Measurements from ENCODE around the gene AK5. TPM values are rescaled to one million over a fixed set of nuclear protein-coding genes. Genes with fewer than 3 reads are reported as not detected.

The AK5 gene
- total and polyA plus RNA-seq, 2 of the 13 experiments (the other 11 are each of a cell fraction or from before 2014, with no cell fraction given): not detected

DNA sequence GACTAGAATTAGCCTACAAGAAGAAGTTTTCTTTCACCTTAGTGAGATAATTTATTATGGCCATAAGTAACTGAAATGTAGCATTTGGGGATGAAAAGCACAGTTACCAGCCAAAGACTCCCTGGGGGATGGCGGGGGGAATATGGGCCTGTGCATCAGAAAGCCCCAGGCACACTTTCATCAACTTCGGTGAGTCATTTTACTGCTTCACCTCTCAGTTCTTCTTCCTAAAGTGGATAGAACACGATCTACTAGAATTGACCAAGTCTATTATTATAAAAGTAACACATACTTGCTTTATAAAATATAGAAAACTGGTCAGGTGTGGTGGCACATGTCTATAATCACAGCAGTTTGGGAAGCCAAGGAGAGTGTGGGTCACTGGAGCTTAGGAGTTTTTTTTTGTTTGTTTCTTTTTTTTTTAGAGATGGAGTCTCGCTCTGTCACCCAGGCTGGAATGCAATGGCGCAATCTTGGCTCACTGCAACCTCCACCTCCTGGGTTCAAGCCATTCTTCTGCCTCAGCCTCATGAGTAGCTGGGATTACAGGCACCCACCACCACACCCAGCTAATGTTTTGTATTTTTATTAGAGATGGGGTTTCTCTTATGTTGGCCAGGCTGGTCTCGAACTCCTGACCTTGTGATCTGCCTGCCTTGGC is 258.8 kb downstream of the AK5 start:
- Histone ChIP-seq H3K4me2 (ENCODE audit: low read depth, low read length) (no peak overlapping the region), H3K4me1 (ENCODE audit: insufficient read depth, low read length) (peaks cover 20% of the 10 kb centered on the region), H3K79me2 (ENCODE audit: insufficient read depth, low read length) (no peaks in the 10 kb centered on the region), H2AFZ (ENCODE audit: low read length) (no peak overlapping the region), H3K27me3 (ENCODE audit: control insufficient read depth in 1 of 2, insufficient read depth in 2 of 2, low read length in 2 of 2) (no peaks in the 10 kb centered on the region; a peak in 1 of 5 replicates), H3K9me3 (ENCODE audit: low read length) (no peaks in the 10 kb centered on the region), H3K27ac (ENCODE audit: extremely low read length, insufficient read depth, low read length) (no peak overlapping the region), H3K4me3 (replicated peaks in 1 of 3; ENCODE audit: insufficient read depth in 1 of 3, low read depth in 2 of 3, low read length in 3 of 3) (no peak overlapping the region), H4K20me1 (ENCODE audit: insufficient read depth, low read length) (no peaks in the 10 kb centered on the region), H3K36me3 (replicated peaks in 1 of 2; ENCODE audit: control insufficient read depth in 1 of 2, insufficient read depth in 2 of 2, low read length in 2 of 2) (no peaks in the 10 kb centered on the region), H3K9ac (ENCODE audit: insufficient read depth, low read depth, low read length) (no peak overlapping the region)
- in situ Hi-C loops (cut with HindIII; ENCODE audit: extremely low pct_ligation_motif_present, low pct_unique_long_range_greater_than_20kb) (no loop called here), intact Hi-C loops (cut with micrococcal nuclease; ENCODE audit: unreplicated experiment) (no loop called here)
- no TSS peak for BruUV-seq (replicated peaks)
- 38% methylated on average over 6 of the region's 6 CpGs for WGBS (ENCODE audit: low lambda C conversion rate)
- ATAC-seq (no peak), DNase-seq (ENCODE audit: low spot score) (no peak), FAIRE-seq (no peak)
- CTCF ChIA-PET (ENCODE audit: low intra/inter-chr PET ratio, low total read pairs): no interaction called here
- POLR2A ChIA-PET: no interaction called here
- TF ChIP-seq ZNF891 (CRISPR knock-in tag; IDR thresholded peaks at IDR 0.05): no peak
- TF ChIP-seq CHCHD3 (CRISPR knock-in tag; IDR thresholded peaks at IDR 0.05): no peak

DNA sequence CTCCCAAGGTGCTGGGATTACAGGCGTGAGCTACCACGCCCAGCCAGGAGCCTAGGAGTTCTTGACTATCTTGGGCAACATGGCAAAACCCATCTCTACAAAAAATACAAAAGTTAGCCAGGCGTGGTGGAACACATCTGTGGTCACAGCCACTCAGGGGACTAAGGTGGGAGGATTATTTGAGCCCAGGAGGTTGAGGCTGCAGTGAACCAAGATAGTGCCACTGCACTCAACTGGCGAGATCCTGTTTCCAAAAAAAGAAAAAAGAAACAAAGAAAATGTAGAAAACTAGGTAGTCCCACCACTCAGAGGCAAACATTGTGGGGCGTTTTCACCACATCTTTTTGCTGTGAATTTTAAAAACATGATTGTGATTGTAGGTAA is 259.3 kb downstream of the AK5 start:
- in situ Hi-C loops (cut with HindIII; ENCODE audit: extremely low pct_ligation_motif_present, low pct_unique_long_range_greater_than_20kb): no loop called here
- peaks cover 20% of the 10 kb centered on the region for H3K4me1 ChIP-seq (ENCODE audit: insufficient read depth, low read length)
- no peak overlapping the region for H3K27ac ChIP-seq (ENCODE audit: extremely low read length, insufficient read depth, low read length)
- no peak for ATAC-seq
- no TSS peak for BruUV-seq (replicated peaks)
- no peak overlapping the region for H3K9ac ChIP-seq (ENCODE audit: insufficient read depth, low read depth, low read length)
- DNase-seq (ENCODE audit: low spot score): no peak
- no peaks in the 10 kb centered on the region for H4K20me1 ChIP-seq (ENCODE audit: insufficient read depth, low read length)
- H3K9me3 ChIP-seq (ENCODE audit: low read length): no peaks in the 10 kb centered on the region
- no peaks in the 10 kb centered on the region for H3K79me2 ChIP-seq (ENCODE audit: insufficient read depth, low read length)
- WGBS (ENCODE audit: low lambda C conversion rate): 49% methylated on average over 5 of the region's 5 CpGs
- ChIA-PET POLR2A (no interaction called here), CTCF (ENCODE audit: low intra/inter-chr PET ratio, low total read pairs) (no interaction called here)
- no peak overlapping the region for H3K4me3 ChIP-seq (replicated peaks in 1 of 3; ENCODE audit: insufficient read depth in 1 of 3, low read depth in 2 of 3, low read length in 3 of 3)
- intact Hi-C loops (cut with micrococcal nuclease; ENCODE audit: unreplicated experiment): no loop called here
- no peak for FAIRE-seq
- TF ChIP-seq, protein P1, sequence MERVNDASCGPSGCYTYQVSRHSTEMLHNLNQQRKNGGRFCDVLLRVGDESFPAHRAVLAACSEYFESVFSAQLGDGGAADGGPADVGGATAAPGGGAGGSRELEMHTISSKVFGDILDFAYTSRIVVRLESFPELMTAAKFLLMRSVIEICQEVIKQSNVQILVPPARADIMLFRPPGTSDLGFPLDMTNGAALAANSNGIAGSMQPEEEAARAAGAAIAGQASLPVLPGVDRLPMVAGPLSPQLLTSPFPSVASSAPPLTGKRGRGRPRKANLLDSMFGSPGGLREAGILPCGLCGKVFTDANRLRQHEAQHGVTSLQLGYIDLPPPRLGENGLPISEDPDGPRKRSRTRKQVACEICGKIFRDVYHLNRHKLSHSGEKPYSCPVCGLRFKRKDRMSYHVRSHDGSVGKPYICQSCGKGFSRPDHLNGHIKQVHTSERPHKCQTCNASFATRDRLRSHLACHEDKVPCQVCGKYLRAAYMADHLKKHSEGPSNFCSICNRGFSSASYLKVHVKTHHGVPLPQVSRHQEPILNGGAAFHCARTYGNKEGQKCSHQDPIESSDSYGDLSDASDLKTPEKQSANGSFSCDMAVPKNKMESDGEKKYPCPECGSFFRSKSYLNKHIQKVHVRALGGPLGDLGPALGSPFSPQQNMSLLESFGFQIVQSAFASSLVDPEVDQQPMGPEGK (CRISPR knock-in tag; IDR thresholded peaks at IDR 0.05): no peak
- no peak for TF ChIP-seq CHD2 (IDR thresholded peaks at IDR 0.05; ENCODE audit: low read depth, low read length)
- TF ChIP-seq SMAD3 (CRISPR knock-in tag; IDR thresholded peaks at IDR 0.05): no peak
- no peak for TF ChIP-seq NCOA5 (CRISPR knock-in tag; IDR thresholded peaks at IDR 0.05)
- no peak for TF ChIP-seq KLF15 (CRISPR knock-in tag; IDR thresholded peaks at IDR 0.05; ENCODE audit: borderline replicate concordance)
- no peak for TF ChIP-seq PLRG1 (conservative IDR thresholded peaks at IDR 0.05)
- no peak overlapping the region for H2AFZ ChIP-seq (ENCODE audit: low read length)
- no peaks in the 10 kb centered on the region for H3K36me3 ChIP-seq (replicated peaks in 1 of 2; ENCODE audit: control insufficient read depth in 1 of 2, insufficient read depth in 2 of 2, low read length in 2 of 2)
- no peak overlapping the region for H3K4me2 ChIP-seq (ENCODE audit: low read depth, low read length)
- H3K27me3 ChIP-seq (ENCODE audit: control insufficient read depth in 1 of 2, insufficient read depth in 2 of 2, low read length in 2 of 2): no peaks in the 10 kb centered on the region; a peak in 1 of 5 replicates
